Inferior parietal cortex (tissue), 1 donor: ENCODE results near the gene KDM1B.
A peak's percentile ranks its signal among the peaks of the same experiment; 100 is the strongest.
"Not testable (repeated sequence)": the region's sequence is repeated elsewhere in the genome, so short reads cannot be mapped to it uniquely, and the experiment has no call there.

ENCODE experiments used
- DNase-seq: peaks from one replicate; pipeline ENCODE4 v3.0.0-alpha.2; 2016; ENCODE audit errors: extremely low spot score

KDM1B gene

GRCh38 chr6:18155150-18155863 lies at the start of gene KDM1B:
Gene KDM1B, plus strand, starts transcription at chr6:18155422. Its CDS starts 4,474 bp downstream, at chr6:18159896.
- peak; percentile 96 for DNase-seq

GRCh38 chr6:18107061-18107460 lies 48.2 kb upstream of the KDM1B start:
- DNase-seq = no peak

DNA sequence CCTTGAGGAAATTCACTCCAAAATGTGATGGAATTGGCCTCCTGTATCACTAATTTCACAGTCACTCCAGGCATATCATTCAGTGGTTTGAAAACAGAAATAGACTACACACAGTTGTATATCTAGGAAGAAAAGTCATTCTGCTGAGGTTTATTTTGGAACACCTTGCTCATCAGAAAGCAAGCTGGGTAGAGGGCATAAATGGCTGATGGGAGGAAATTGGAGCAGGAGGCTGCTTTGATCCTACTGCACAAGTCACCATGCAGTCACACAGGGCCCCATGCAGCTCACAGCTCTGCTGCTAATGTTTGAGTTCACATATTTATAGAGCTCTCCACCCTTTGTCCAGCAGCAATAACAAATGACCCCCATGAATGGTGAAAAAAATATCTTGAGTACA lies 45.1 kb upstream of the KDM1B start:
- DNase-seq = no peak

- no peak for DNase-seq
Measured at GRCh38 chr6:18115356-18115755, 39.9 kb upstream of the KDM1B start.

DNA sequence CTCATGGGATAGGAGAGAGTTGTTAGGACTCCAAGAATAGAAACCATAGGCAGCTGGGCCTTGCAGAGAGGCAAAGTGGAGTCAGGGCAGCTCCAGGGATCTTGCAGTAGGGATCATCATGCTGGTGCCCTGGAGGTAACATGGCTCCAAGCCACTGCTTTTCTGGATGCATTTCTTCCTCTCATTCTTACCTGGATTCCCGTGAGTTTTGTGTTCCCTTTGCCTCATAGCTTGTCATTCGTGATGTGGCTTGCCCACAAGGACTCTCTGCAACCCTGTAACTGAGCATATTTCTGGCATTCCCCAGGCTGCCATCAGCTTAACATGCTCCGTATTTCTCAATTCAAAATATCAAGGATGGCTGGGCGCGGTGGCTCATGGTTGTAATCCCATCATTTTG lies 38.1 kb upstream of the KDM1B start:
- no peak for DNase-seq

DNA sequence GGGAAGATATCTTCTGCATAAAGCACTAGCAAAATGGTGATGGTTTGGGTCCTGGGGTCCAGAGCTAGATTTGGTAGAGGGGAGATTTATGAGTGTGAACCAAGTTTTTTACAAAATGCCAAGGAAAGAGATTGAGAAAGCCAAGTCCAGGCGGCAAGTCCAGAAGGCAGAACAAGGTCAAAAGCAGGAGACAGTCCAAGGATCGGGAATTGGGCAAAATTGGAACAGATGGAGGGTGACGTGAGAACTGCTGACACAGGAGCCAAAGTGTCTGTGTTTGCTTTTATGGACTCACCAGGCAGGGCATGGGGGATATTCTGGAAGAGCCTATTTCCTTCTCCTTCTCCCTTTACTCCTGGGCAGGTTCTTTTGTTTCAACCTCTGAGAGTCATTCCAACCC lies 36.9 kb upstream of the KDM1B start:
- no peak for DNase-seq

GRCh38 chr6:18119236-18119635 lies 36.0 kb upstream of the KDM1B start:
- DNase-seq = no peak

- no peak for DNase-seq
Measured at GRCh38 chr6:18121580-18122127, 33.6 kb upstream of the KDM1B start.

DNA sequence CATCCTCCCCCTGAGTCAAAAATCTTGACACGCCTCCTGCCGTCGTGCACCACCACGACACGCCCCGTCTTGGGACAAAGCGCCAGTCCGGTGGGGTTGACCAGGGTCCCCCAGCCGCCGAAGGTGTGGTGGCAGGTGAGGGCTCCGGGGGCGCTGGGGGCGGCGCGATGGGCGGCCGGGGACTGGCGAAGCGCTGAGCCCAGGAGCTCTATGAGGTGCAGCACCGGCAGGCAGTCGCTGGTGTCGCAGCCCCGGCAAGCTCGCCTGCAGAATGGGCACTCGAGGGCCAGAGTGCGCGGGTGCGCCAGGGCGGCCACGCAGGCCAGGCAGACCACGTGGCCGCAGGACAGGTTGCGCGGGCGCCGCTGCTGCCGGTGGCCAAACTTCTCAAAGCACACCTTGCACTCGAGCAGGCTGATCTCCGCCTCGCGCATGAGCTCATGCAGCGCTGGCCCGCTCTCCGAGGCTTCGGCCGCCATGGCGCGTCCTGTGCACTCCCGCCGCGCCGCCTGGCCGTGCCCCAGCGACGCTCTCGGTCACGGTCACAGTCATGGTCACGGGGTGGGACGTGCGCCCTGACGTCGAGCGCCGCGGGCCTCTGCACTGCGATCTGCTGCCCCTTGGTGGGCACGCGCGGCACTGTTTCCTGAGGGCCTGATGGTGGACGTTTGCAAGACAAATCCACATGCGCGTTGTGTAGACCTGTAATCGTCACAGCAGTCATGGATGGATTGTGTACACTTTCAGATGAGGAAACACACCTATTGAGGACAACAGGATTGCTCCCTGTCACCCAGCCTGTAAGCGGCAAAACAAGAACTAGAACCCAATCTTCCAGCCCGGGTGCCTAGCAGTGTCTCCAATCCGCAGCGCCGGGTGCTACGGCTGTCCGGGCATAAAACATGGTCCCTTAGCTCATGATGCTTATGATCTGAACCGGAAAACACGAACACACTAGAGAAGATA lies 32.8 kb upstream of the KDM1B start, which contains the start of gene NHLRC1:
Gene NHLRC1, minus strand, starts transcription at position 550 of the 966 bp plus-strand sequence. Its CDS starts 71 bp downstream, at position 479.
- DNase-seq = peak; percentile 86

DNA sequence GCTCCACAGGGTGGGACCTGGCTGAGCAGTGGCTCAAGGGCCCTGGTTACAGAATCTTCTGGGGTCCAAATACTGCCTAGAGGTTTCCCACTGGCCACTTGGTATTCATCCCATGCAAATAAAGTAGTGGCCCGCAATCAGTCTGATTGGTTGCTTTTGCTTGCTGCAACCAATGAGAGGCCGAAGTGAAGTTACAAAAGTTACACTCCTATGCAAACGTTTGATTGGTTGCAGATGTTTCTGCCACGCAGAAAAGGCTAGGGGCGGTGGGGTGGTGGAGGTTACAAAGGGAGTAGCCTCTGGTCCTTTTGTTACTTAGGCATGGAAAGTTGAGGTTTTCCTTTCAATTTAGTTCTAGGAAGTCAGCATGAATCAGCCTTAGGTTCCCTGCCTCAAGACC lies 29.1 kb upstream of the KDM1B start:
- no peak for DNase-seq

DNA sequence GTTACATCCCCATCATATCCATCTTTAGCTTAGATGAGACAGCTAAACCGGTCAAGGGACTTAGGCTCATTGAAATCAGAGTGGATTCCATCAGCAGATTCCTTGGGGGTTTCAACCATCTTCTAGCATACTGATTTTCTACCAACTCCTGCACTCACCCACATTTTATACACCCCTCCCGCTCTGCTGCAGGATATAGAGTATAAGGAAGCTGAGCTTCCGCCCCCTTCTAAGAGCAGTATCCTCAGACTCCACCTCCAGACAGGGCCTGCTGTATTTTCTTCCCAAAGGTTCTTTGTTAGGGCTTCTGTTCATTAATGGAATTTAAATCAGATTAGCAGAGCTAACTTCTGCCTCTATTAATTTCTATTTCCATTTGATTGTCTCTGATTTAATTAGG lies 22.9 kb upstream of the KDM1B start:
- no peak for DNase-seq

DNA sequence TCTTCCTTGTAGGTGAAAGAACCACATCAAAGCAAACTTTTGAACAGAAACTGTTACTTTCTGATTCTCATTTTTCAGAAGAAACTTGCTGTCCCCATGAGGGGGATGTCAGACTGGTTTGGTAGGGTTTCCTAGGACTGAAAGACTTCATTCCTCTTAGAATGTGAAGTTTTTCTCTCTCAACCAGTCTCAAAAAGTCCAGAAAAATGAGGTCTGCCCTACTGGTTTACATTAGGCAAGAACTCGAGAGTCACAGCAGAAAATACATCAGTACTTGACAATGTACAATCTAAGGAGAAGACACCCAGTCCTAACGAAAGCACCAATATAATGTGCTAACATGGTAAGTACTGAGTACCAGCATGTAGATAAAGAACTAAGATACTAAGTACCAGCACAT lies 20.1 kb upstream of the KDM1B start:
- DNase-seq = no peak

DNA sequence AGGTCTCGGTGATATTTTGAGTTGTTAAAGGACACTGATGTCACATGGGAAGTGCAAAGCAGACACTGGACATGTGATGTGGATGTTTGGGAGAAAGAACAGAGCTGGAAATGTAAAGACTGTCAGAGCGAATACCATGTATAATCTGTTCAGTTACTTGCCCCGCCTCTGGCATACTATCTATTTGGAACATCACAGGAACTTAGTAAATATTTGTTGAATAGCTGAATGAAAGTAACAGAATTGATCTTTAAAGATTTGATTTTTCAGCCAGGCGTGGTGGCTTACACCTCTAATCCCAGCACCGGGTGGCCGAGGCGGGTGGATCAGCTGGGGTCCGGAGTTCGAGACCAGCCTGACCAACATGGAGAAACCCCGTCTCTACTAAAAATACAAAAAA lies 19.0 kb upstream of the KDM1B start:
- no peak for DNase-seq

GRCh38 chr6:18138906-18139305 lies 16.3 kb upstream of the KDM1B start:
- no peak for DNase-seq

- DNase-seq = no peak
Measured at GRCh38 chr6:18139935-18140621, 15.1 kb upstream of the KDM1B start.

DNA sequence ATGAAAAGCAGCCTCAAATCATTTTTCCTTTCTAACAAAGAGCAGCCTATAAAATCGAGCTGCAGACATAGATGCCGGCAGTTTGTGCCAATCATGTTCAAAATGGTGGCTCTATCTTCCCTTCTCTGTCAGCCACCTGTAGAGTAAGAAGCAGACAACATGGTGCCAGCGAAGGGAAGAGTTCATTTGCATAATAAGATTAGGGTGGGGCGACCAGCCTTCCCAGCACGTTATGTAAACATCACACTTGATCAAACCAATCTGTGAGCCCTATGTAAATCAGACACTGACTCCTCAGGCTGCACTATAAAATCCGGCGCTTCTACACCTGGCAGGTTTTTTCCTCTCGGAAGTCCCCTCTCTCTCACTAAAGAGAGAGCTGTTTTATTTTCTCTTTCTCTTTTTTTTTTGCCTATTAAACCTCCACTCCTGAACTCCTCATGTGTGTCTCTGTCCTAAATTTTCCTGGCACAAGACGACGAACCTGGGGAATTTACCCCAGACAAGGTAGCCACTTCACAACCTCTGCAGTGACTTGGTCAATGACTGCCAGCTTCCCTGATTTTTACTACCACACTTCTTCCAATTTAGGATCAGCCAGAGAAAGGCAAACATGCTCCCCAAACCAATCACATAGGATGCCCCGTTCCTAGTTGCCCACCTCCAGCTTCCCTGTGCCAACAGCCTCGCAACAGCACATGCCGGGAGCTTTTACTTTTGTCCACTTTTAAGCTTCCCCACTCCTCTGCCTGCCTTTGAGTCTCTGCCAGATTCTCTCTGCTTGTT lies 13.2 kb upstream of the KDM1B start:
- no peak for DNase-seq

DNA sequence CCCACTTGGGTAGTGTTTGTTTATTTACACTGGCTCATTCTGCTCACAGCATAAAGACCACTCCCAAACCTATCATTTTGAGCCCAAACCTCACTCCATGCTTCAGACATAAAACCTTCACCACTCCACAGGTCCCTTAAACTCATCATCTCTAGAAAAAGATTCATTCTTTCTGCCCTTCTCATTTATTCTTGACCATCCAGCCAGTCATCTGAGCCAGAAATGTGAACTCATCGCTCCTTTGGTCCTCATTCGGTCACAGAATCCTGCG lies 12.7 kb upstream of the KDM1B start:
- no peak for DNase-seq

- no peak for DNase-seq
Measured at GRCh38 chr6:18147160-18147559, 8.1 kb upstream of the KDM1B start.

GRCh38 chr6:18147616-18148015 lies 7.6 kb upstream of the KDM1B start:
- no peak for DNase-seq

- no peak for DNase-seq
Measured at GRCh38 chr6:18148304-18149025, 6.8 kb upstream of the KDM1B start.

- DNase-seq = not testable (repeated sequence)
Measured at GRCh38 chr6:18151391-18151790, 3.8 kb upstream of the KDM1B start.
